ENCODE results near the gene ESYT3. TPM values are rescaled to one million over a fixed set of nuclear protein-coding genes. Genes with fewer than 3 reads are reported as not detected.
"Not testable (repeated sequence)": the region's sequence is repeated elsewhere in the genome, so short reads cannot be mapped to it uniquely, and the experiment has no call there.

ESYT3 gene
- polyA plus RNA-seq, 1 experiment = 0.01 TPM

- H3K27ac ChIP-seq (ENCODE audit: low read depth, low read length) = no peak overlapping the region
- CTCF ChIA-PET = interaction anchor here (1.0 to 11.2 kb wide), 3 partner anchors 9 to 516 kb away, joined by 3 to 119 read pairs (median 8); no protein-coding TSS in a partner anchor
- H3K4me3 ChIP-seq (ENCODE audit: low read depth, low read length) = no peak overlapping the region
- DNase-seq (ENCODE audit: low read depth, low spot score) = no peak
- POLR2A ChIA-PET = no interaction called here
- no peak for TF ChIP-seq CTCF (IDR thresholded peaks at IDR 0.05; ENCODE audit: low read depth, low read length)
- H3K27me3 ChIP-seq (ENCODE audit: control insufficient read depth, insufficient read depth, low read length) = no peaks in the 10 kb centered on the region
- H3K9me3 ChIP-seq (ENCODE audit: control insufficient read depth, insufficient read depth, low read length) = no peaks in the 10 kb centered on the region
Measured at GRCh38 chr3:138407236-138407907, 27.0 kb upstream of the ESYT3 start.

- Histone ChIP-seq H3K4me3 (ENCODE audit: low read depth, low read length) (no peak overlapping the region), H3K27me3 (ENCODE audit: control insufficient read depth, insufficient read depth, low read length) (no peaks in the 10 kb centered on the region), H3K27ac (ENCODE audit: low read depth, low read length) (no peak overlapping the region), H3K9me3 (ENCODE audit: control insufficient read depth, insufficient read depth, low read length) (no peaks in the 10 kb centered on the region)
- POLR2A ChIA-PET = no interaction called here
- TF ChIP-seq CTCF (IDR thresholded peaks at IDR 0.05; ENCODE audit: low read depth, low read length) = no peak
- no peak for DNase-seq (ENCODE audit: low read depth, low spot score)
- CTCF ChIA-PET = interaction anchor here (2.0 to 11.2 kb wide), 2 partner anchors 7 to 514 kb away, joined by 8 to 119 read pairs; no protein-coding TSS in a partner anchor
Measured at GRCh38 chr3:138408751-138409570, 25.5 kb upstream of the ESYT3 start.

- H3K9me3 ChIP-seq (ENCODE audit: control insufficient read depth, insufficient read depth, low read length) = no peaks in the 10 kb centered on the region
- no peak overlapping the region for H3K27ac ChIP-seq (ENCODE audit: low read depth, low read length)
- no peak overlapping the region for H3K4me3 ChIP-seq (ENCODE audit: low read depth, low read length)
- POLR2A ChIA-PET = no interaction called here
- CTCF ChIA-PET = interaction anchor here (0.9 to 7.4 kb wide), 4 partner anchors 8 to 512 kb away, joined by 3 to 119 read pairs (median 8); no protein-coding TSS in a partner anchor
- no peak for TF ChIP-seq CTCF (IDR thresholded peaks at IDR 0.05; ENCODE audit: low read depth, low read length)
- no peaks in the 10 kb centered on the region for H3K27me3 ChIP-seq (ENCODE audit: control insufficient read depth, insufficient read depth, low read length)
- DNase-seq (ENCODE audit: low read depth, low spot score) = no peak
Measured at GRCh38 chr3:138412821-138413551, 21.4 kb upstream of the ESYT3 start.

- DNase-seq (ENCODE audit: low read depth, low spot score); H3K4me3 ChIP-seq (ENCODE audit: low read depth, low read length); POLR2A ChIA-PET; H3K27ac ChIP-seq (ENCODE audit: low read depth, low read length); H3K27me3 ChIP-seq (ENCODE audit: control insufficient read depth, insufficient read depth, low read length); H3K9me3 ChIP-seq (ENCODE audit: control insufficient read depth, insufficient read depth, low read length): not testable (repeated sequence)
- CTCF ChIA-PET = interaction anchor here (0.6 to 7.4 kb wide), 12 partner anchors 12 to 507 kb away, joined by 3 to 119 read pairs (median 12); no protein-coding TSS in a partner anchor
Measured at GRCh38 chr3:138416236-138416635, 18.2 kb upstream of the ESYT3 start.

GRCh38 chr3:138417559-138417982 is 16.8 kb upstream of the ESYT3 start:
- POLR2A ChIA-PET = interaction anchor here (0.6 to 1.2 kb wide), 2 partner anchors 17 to 272 kb away, joined by 4 read pairs; partner anchors contain the start of gene ESYT3
- peak; percentile 67 for DNase-seq (ENCODE audit: low read depth, low spot score)
- peak; percentile 98 for TF ChIP-seq CTCF (IDR thresholded peaks at IDR 0.05; ENCODE audit: low read depth, low read length)
- peaks cover 7% of the 10 kb centered on the region for H3K27me3 ChIP-seq (ENCODE audit: control insufficient read depth, insufficient read depth, low read length)
- no peak overlapping the region for H3K4me3 ChIP-seq (ENCODE audit: low read depth, low read length)
- no peak overlapping the region for H3K27ac ChIP-seq (ENCODE audit: low read depth, low read length)
- CTCF ChIA-PET = interaction anchor here (0.6 to 7.4 kb wide), 60 partner anchors 12 to 920 kb away, joined by 3 to 119 read pairs (median 5); partner anchors contain the start of genes CEP70, ESYT3 and NME9
- peaks cover 6% of the 10 kb centered on the region; the same call in 1 of the 2 replicates for H3K9me3 ChIP-seq (ENCODE audit: control insufficient read depth, insufficient read depth, low read length)
